Tibial nerve (tissue), 3 donors: ENCODE data around the gene F5.

ENCODE experiments used
- POLR2A ChIP-seq, 2 donors: fragments of 450-650 bp; IDR thresholded peaks; one replicate each; pipeline ENCODE4 v1.6.1; 2017; ENCODE audit warnings: antibody characterized with exemption in 2 of 2, mild to moderate bottlenecking in 2 of 2, moderate library complexity in 2 of 2
- TF ChIP-seq, protein P1 (sequence below), 5 experiments: fragments of 200-600 bp in 3 of 5; fragments of 450-650 bp in 2 of 5; sonication (generic) in 3 of 5; IDR thresholded peaks; one replicate each; pipeline ENCODE4 v1.5.1; 2016 to 2019; ENCODE audit warnings: antibody characterized with exemption in 5 of 5, mild to moderate bottlenecking in 3 of 5, moderate library complexity in 2 of 5

- TF ChIP-seq, protein P1, sequence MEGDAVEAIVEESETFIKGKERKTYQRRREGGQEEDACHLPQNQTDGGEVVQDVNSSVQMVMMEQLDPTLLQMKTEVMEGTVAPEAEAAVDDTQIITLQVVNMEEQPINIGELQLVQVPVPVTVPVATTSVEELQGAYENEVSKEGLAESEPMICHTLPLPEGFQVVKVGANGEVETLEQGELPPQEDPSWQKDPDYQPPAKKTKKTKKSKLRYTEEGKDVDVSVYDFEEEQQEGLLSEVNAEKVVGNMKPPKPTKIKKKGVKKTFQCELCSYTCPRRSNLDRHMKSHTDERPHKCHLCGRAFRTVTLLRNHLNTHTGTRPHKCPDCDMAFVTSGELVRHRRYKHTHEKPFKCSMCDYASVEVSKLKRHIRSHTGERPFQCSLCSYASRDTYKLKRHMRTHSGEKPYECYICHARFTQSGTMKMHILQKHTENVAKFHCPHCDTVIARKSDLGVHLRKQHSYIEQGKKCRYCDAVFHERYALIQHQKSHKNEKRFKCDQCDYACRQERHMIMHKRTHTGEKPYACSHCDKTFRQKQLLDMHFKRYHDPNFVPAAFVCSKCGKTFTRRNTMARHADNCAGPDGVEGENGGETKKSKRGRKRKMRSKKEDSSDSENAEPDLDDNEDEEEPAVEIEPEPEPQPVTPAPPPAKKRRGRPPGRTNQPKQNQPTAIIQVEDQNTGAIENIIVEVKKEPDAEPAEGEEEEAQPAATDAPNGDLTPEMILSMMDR (IDR thresholded peaks at IDR 0.05), result no peak
- no peak for TF ChIP-seq POLR2A (IDR thresholded peaks at IDR 0.05)
Observed at GRCh38 chr1:169574336-169574735, 11.9 kb downstream of the F5 start.
